GM23338 (cell line): ENCODE measurements around the gene USP6. TPM values are rescaled to one million over a fixed set of nuclear protein-coding genes. Genes with fewer than 3 reads are reported as not detected.

Experiments
- ATAC-seq: fragments of 200-7000 bp; cut with Tn5 transposase; 3 replicates; pipeline ENCODE4 v1.9.1; 2020
- DNase-seq: peaks from one replicate; pipeline ENCODE4 v3.0.0-alpha.2; 2015; ENCODE audit warnings: low spot score
- H2AFZ ChIP-seq: fragments of 200-600 bp; sonication (generic); 2 replicates; pipeline ENCODE4 v1.8.0; 2016; ENCODE audit warnings: antibody characterized with exemption, mild to moderate bottlenecking, moderate library complexity
- H3F3A ChIP-seq: fragments of 200-600 bp; sonication (generic); replicated peaks from 2 replicates; pipeline ENCODE4 v1.8.0; 2017; ENCODE audit warnings: antibody characterized with exemption, mixed run types, low read depth
- H3K27ac ChIP-seq: fragments of 200-600 bp; sonication (generic); 2 replicates; pipeline ENCODE4 v1.6.1; 2016; ENCODE audit warnings: low read depth
- H3K27me3 ChIP-seq: fragments of 200-600 bp; sonication (generic); 2 replicates; pipeline ENCODE4 v1.8.0; 2016; ENCODE audit warnings: mild to moderate bottlenecking, mixed run types, moderate library complexity; ENCODE audit not compliant: insufficient read depth
- H3K36me3 ChIP-seq: fragments of 200-600 bp; sonication (generic); 2 replicates; pipeline ENCODE4 v1.8.0; 2016; ENCODE audit warnings: mild to moderate bottlenecking; ENCODE audit not compliant: insufficient read depth
- H3K4me1 ChIP-seq: fragments of 200-600 bp; sonication (generic); 2 replicates; pipeline ENCODE4 v1.8.0; 2016; ENCODE audit warnings: mild to moderate bottlenecking, moderate library complexity; ENCODE audit not compliant: insufficient read depth
- H3K4me2 ChIP-seq: fragments of 200-600 bp; sonication (generic); 2 replicates; pipeline ENCODE4 v1.7.1; 2017; ENCODE audit warnings: mixed run types
- H3K4me3 ChIP-seq: fragments of 200-600 bp; sonication (generic); 2 replicates; pipeline ENCODE4 v1.6.1; 2016; ENCODE audit warnings: mixed run types
- H3K79me2 ChIP-seq: fragments of 200-600 bp; sonication (generic); replicated peaks from 2 replicates; pipeline ENCODE4 v1.8.0; 2017; ENCODE audit warnings: mild to moderate bottlenecking; ENCODE audit not compliant: insufficient read depth
- H3K9me2 ChIP-seq: fragments of 200-600 bp; sonication (generic); 2 replicates; pipeline ENCODE4 v1.8.0; 2017; ENCODE audit not compliant: insufficient read depth
- H4K20me1 ChIP-seq: fragments of 200-600 bp; sonication (generic); replicated peaks from 2 replicates; pipeline ENCODE4 v1.8.0; 2017; ENCODE audit warnings: mild to moderate bottlenecking; ENCODE audit not compliant: insufficient read depth
- H3K27ac Mint-ChIP-seq: 2 replicates; pipeline ENCODE4 v1.8.0; 2020; ENCODE audit warnings: inconsistent platforms, mild to moderate bottlenecking, moderate library complexity, mixed read lengths
- H3K27me3 Mint-ChIP-seq: 3 replicates; pipeline ENCODE4 v1.8.0; 2022; ENCODE audit warnings: low read depth, mild to moderate bottlenecking, moderate library complexity, mixed read lengths, inconsistent platforms; ENCODE audit not compliant: insufficient read depth, poor library complexity
- H3K36me3 Mint-ChIP-seq: 3 replicates; pipeline ENCODE4 v1.8.0; 2021; ENCODE audit warnings: low read depth, mild to moderate bottlenecking, inconsistent platforms, moderate library complexity, mixed read lengths
- H3K4me1 Mint-ChIP-seq: 3 replicates; pipeline ENCODE4 v1.8.0; 2020; ENCODE audit warnings: mild to moderate bottlenecking, inconsistent platforms, mixed read lengths
- H3K4me3 Mint-ChIP-seq: 3 replicates; pipeline ENCODE4 v1.8.0; 2021; ENCODE audit warnings: moderate library complexity, mild to moderate bottlenecking, inconsistent platforms, mixed read lengths
- H3K9me3 Mint-ChIP-seq: 3 replicates; pipeline ENCODE4 v1.8.0; 2020; ENCODE audit warnings: moderate library complexity, mild to moderate bottlenecking, inconsistent platforms, mixed read lengths
- CREB1 ChIP-seq: fragments of 250-450 bp; sonication (Bioruptor Pico); IDR thresholded peaks from 2 replicates; pipeline ENCODE4 v1.5.0; 2020; ENCODE audit warnings: low read depth, mild to moderate bottlenecking, moderate library complexity
- CTCF ChIP-seq, 2 experiments: fragments of 200-600 bp in 1 of 2; sonication (generic) in 1 of 2; conservative IDR thresholded peaks; 2 replicates each; pipeline versions ENCODE4 v1.5.1 to v1.6.1; 2016 to 2017; ENCODE audit warnings: antibody characterized with exemption in 2 of 2, low read depth in 2 of 2, mild to moderate bottlenecking in 2 of 2, moderate library complexity in 1 of 2
- EZH2 ChIP-seq: fragments of 200-600 bp; sonication (generic); IDR thresholded peaks from one replicate; pipeline ENCODE4 v1.8.0; 2017; ENCODE audit warnings: antibody characterized with exemption, mild to moderate bottlenecking, low read depth; ENCODE audit not compliant: unreplicated experiment
- REST ChIP-seq: IDR thresholded peaks from one replicate; pipeline ENCODE4 v1.6.1; 2018; ENCODE audit warnings: antibody characterized with exemption; ENCODE audit not compliant: unreplicated experiment
- STAT1 ChIP-seq: IDR thresholded peaks from one replicate; pipeline ENCODE4 v1.6.1; 2016; ENCODE audit warnings: antibody characterized with exemption; ENCODE audit not compliant: unreplicated experiment
- ZNF114 ChIP-seq: fragments of 250-450 bp; sonication (Bioruptor Pico); IDR thresholded peaks from 2 replicates; pipeline ENCODE4 v1.5.0; 2020; ENCODE audit warnings: mild to moderate bottlenecking, moderate library complexity
- ZNF462 ChIP-seq: fragments of 250-450 bp; sonication (Bioruptor Pico); IDR thresholded peaks from 2 replicates; pipeline ENCODE4 v1.5.0; 2020; ENCODE audit warnings: mild to moderate bottlenecking, moderate library complexity
- polyA plus RNA-seq: library from polyadenylated mRNA; unstranded; fragments of >200 nt; fragmentation: Nextera tagmentation; extraction: Ambion mirVana; gene quantifications from 2 replicates; pipeline ENCODE4 v1.2.1, GENCODE V29; 2016
- total RNA-seq: library from RNA; depleted of rRNA; stranded (reverse); fragments of >200 nt; shearing (Covaris generic); gene quantifications from 2 replicates; pipeline ENCODE4 v1.2.3, GENCODE V29; 2014

USP6 gene
- total and polyA plus RNA-seq, 2 experiments from 2014 or later: 0.94 to 1.3 TPM

GRCh38 chr17:5099271-5099670, 16.6 kb upstream of the USP6 start (continued):
- no peak for TF ChIP-seq ZNF462 (CRISPR knock-in tag)
- no peak for TF ChIP-seq CREB1
- no peak for TF ChIP-seq STAT1
- TF ChIP-seq REST: no peak
- TF ChIP-seq EZH2: no peak

- ATAC-seq (no peak), DNase-seq (no peak)
- peaks cover 63% of the 10 kb centered on the region for H3K9me3 Mint-ChIP-seq
- H2AFZ ChIP-seq: no peak overlapping the region
- H3F3A ChIP-seq: peaks cover 9% of the 10 kb centered on the region; the same call in 1 of the 2 replicates
- no peak overlapping the region for H3K4me3 ChIP-seq
- H3K4me3 Mint-ChIP-seq: no peak overlapping the region
- no peaks in the 10 kb centered on the region for H3K9me2 ChIP-seq
- peaks cover 11% of the 10 kb centered on the region for H3K27me3 ChIP-seq
- H3K27me3 Mint-ChIP-seq: peaks cover 23% of the 10 kb centered on the region
- H4K20me1 ChIP-seq: peaks cover 5% of the 10 kb centered on the region; the same call in 1 of the 2 replicates
- H3K27ac ChIP-seq: 0 out of 2 replicates have a peak overlapping the region, but pooled peaks have one; percentile 55
- H3K4me1 ChIP-seq: no peaks in the 10 kb centered on the region
- peaks cover 12% of the 10 kb centered on the region for H3K36me3 ChIP-seq
- H3K4me2 ChIP-seq: no peak overlapping the region
- no peak overlapping the region for H3K27ac Mint-ChIP-seq
- H3K79me2 ChIP-seq: no peaks in the 10 kb centered on the region
- H3K36me3 Mint-ChIP-seq: peaks cover 44% of the 10 kb centered on the region
- H3K4me1 Mint-ChIP-seq: 0 out of 3 replicates have a peak, but pooled peaks cover 3% of the 10 kb centered on the region
- TF ChIP-seq ZNF114 (CRISPR knock-in tag) (no peak), CTCF (conservative IDR thresholded peaks at IDR 0.05; ENCODE audit: low read depth in 2 of 2) (no peak), EZH2 (no peak)
Observed at GRCh38 chr17:5100832-5101231, 15.0 kb upstream of the USP6 start.
